Gastroesophageal sphincter (tissue), 3 donors: ENCODE results near the gene CUX1.

Experiments
- CTCF ChIP-seq, 4 experiments: fragments of 200-600 bp in 2 of 4; fragments of 450-650 bp in 2 of 4; sonication (generic) in 1 of 4; IDR thresholded peaks; one replicate each; pipeline ENCODE4 v1.5.1; 2017 to 2019; ENCODE audit warnings: antibody characterized with exemption in 4 of 4, mild to moderate bottlenecking in 2 of 4, moderate library complexity in 2 of 4
- EP300 ChIP-seq: sonication (generic); formaldehyde crosslinking; IDR thresholded peaks from one replicate; pipeline ENCODE4 v1.6.1; 2017; ENCODE audit warnings: antibody characterized with exemption, mild to moderate bottlenecking
- POLR2A ChIP-seq, 2 donors: fragments of 450-650 bp; IDR thresholded peaks; one replicate each; pipeline ENCODE4 v1.6.1; 2017; ENCODE audit warnings: antibody characterized with exemption in 2 of 2, mild to moderate bottlenecking in 2 of 2, moderate library complexity in 1 of 2

- TF ChIP-seq CTCF (IDR thresholded peaks at IDR 0.05) (no peak), EP300 (no peak), POLR2A (IDR thresholded peaks at IDR 0.05) (no peak)
These were observed 50.9 kb downstream of the CUX1 start for GRCh38 chr7:101868191-101868950.
